GM12865 (cell line): ENCODE results near the gene TTLL10.

Source experiments
- DNase-seq: peaks from one replicate; pipeline ENCODE4 v3.0.0; 2010; ENCODE audit warnings: low read depth
- H3K4me3 ChIP-seq: 2 replicates; pipeline ENCODE4 v1.5.1; 2011; ENCODE audit warnings: mild to moderate bottlenecking, low read depth, low read length, control low read depth
- CTCF ChIP-seq: IDR thresholded peaks from 2 replicates; pipeline ENCODE4 v1.5.1; 2011; ENCODE audit warnings: low read length, control low read depth, low read depth, inconsistent platforms; ENCODE audit not compliant: insufficient read depth; ENCODE audit errors: missing control alignments

TTLL10 gene

GRCh38 chr1:1215881-1216605, 42.4 kb downstream of the TTLL10 start:
- DNase-seq = no peak
- TF ChIP-seq CTCF = no peak
- no peak overlapping the region for H3K4me3 ChIP-seq

GRCh38 chr1:1216770-1217620, 43.3 kb downstream of the TTLL10 start:
- no peak for TF ChIP-seq CTCF
- DNase-seq = no peak
- H3K4me3 ChIP-seq = no peak overlapping the region

GRCh38 chr1:1217621-1218523, 44.2 kb downstream of the TTLL10 start:
- no peak for TF ChIP-seq CTCF
- DNase-seq = no peak
- H3K4me3 ChIP-seq = no peak overlapping the region

DNA sequence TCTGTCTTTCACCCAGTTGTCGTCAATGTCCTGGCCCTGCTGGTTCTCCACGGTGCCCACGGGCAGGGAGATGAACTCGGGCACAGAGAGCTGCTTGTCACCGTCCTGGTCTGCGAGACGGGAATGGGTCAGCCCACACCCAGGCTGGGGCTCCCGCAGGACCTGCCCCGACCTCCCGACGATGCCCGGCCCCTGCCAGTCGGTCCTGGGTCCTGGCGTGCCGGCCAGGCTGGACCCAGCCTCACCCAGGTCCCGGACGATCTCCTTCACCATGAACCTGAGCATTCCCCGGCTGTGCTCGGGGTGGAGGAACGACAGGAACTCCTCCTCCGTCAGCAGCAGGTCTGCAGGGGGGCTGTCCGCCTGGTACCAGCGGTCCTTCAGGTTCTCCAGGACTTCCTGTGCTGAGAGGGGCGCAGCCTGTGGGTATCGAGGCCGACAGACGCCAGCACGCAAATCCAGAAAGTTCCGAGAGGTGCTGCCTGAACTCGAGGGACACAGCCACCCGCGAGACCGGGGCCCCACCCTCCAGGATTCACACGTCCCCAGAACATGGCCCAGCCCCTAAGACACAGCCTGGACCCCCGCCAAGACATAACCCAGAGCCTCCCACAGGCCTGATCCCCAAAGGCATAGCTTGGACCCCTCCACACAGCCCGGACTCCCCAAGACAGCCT, 45.0 kb downstream of the TTLL10 start:
- no peak overlapping the region for H3K4me3 ChIP-seq
- TF ChIP-seq CTCF = no peak
- no peak for DNase-seq

GRCh38 chr1:1219341-1219740, 45.7 kb downstream of the TTLL10 start:
- no peak for TF ChIP-seq CTCF
- H3K4me3 ChIP-seq = no peak overlapping the region
- peak; percentile 31 for DNase-seq

GRCh38 chr1:1220197-1220596, 46.5 kb downstream of the TTLL10 start:
- no peak for TF ChIP-seq CTCF
- no peak for DNase-seq
- no peak overlapping the region for H3K4me3 ChIP-seq
